Natural killer cell (primary cell): ENCODE measurements around the gene RSRC1. TPM values are rescaled to one million over a fixed set of nuclear protein-coding genes. Genes with fewer than 3 reads are reported as not detected.

Source experiments
- ATAC-seq, 3 donors: fragments of 150-1000 bp in 2 of 3; fragments of 200-7000 bp in 1 of 3; cut with Tn5 transposase; 1 replicate in 1 of 3; 2 replicates in 2 of 3; pipeline ENCODE4 v1.10.0; 2021; ENCODE audit warnings: mild to moderate bottlenecking in 2 of 3, moderate library complexity in 2 of 3
- DNase-seq, 2 donors: peaks; one replicate each; pipeline versions ENCODE4 v3.0.0 to v3.0.0-alpha.2; 2013 to 2021; ENCODE audit warnings: mixed read lengths in 1 of 2
- H3K27ac ChIP-seq: one replicate; pipeline ENCODE4 v1.5.1; 2013; ENCODE audit warnings: mild to moderate bottlenecking, low read length
- H3K27me3 ChIP-seq: one replicate; pipeline ENCODE4 v1.6.1; 2013; ENCODE audit warnings: low read length; ENCODE audit not compliant: control insufficient read depth, insufficient read depth
- H3K36me3 ChIP-seq: one replicate; pipeline ENCODE4 v1.6.1; 2013; ENCODE audit warnings: low read length; ENCODE audit not compliant: control insufficient read depth, insufficient read depth
- H3K4me1 ChIP-seq: one replicate; pipeline ENCODE4 v1.6.1; 2013; ENCODE audit warnings: low read length; ENCODE audit not compliant: control insufficient read depth, insufficient read depth
- H3K4me3 ChIP-seq: one replicate; pipeline ENCODE4 v1.5.1; 2013; ENCODE audit warnings: low read length
- H3K9me3 ChIP-seq: one replicate; pipeline ENCODE4 v1.6.1; 2013; ENCODE audit warnings: low read length; ENCODE audit not compliant: control insufficient read depth, insufficient read depth
- H3K27ac Mint-ChIP-seq, 2 donors: one replicate each; pipeline ENCODE4 v1.8.0; 2022; ENCODE audit warnings: mild to moderate bottlenecking in 2 of 2, mixed read lengths in 2 of 2, moderate library complexity in 1 of 2
- H3K27me3 Mint-ChIP-seq, 2 donors: one replicate each; pipeline ENCODE4 v1.8.0; 2022; ENCODE audit warnings: low read depth in 2 of 2, mixed read lengths in 2 of 2
- H3K36me3 Mint-ChIP-seq: one replicate; pipeline ENCODE4 v1.8.0; 2022; ENCODE audit warnings: mixed read lengths
- H3K4me1 Mint-ChIP-seq, 2 donors: one replicate each; pipeline ENCODE4 v1.8.0; 2022; ENCODE audit warnings: mixed read lengths in 2 of 2
- H3K4me3 Mint-ChIP-seq: one replicate; pipeline ENCODE4 v1.8.0; 2022; ENCODE audit warnings: mild to moderate bottlenecking, moderate library complexity, mixed read lengths
- H3K9me3 Mint-ChIP-seq, 2 donors: one replicate each; pipeline ENCODE4 v1.8.0; 2022; ENCODE audit warnings: mixed read lengths in 2 of 2
- CTCF ChIP-seq: fragments of 200-600 bp; IDR thresholded peaks from one replicate; pipeline ENCODE4 v1.8.0; 2022; ENCODE audit warnings: antibody characterized with exemption
- WGBS: methylation state at CpG from one replicate; pipeline ENCODE4 v1.1.7; 2013; ENCODE audit warnings: missing lambda C conversion rate; ENCODE audit not compliant: insufficient coverage; 5-methylcytosine and 5-hydroxymethylcytosine counted together
- intact Hi-C: fragments of 100-400 bp; cut with micrococcal nuclease; formaldehyde crosslinking; loops from one replicate; pipeline ENCODE4 v1.14.2; 2022
- total RNA-seq, 4 donors: library from RNA; stranded (reverse); fragments of 120-200 nt in 1 of 4; gene quantifications; one replicate each; pipeline versions ENCODE4 v1.2.3 to v1.2.4, GENCODE V29; 2013 to 2022

RSRC1 gene
- total RNA-seq, 3 donors from 2014 or later (not counting 1 experiment from before 2014, with no cell fraction given) = 37.3 to 41.1 (median 37.6) TPM

GRCh38 chr3:158463556-158463955 lies 353.7 kb downstream of the RSRC1 start:
- Mint-ChIP-seq H3K4me3 (no peak overlapping the region), H3K36me3 (no peaks in the 10 kb centered on the region), H3K9me3 (no peaks in the 10 kb centered on the region), H3K4me1 (no peaks in the 10 kb centered on the region), H3K27me3 (no peaks in the 10 kb centered on the region), H3K27ac (no peak overlapping the region)
- H3K9me3 ChIP-seq = no peaks in the 10 kb centered on the region
- H3K27me3 ChIP-seq = no peaks in the 10 kb centered on the region
- H3K36me3 ChIP-seq = no peaks in the 10 kb centered on the region
- H3K27ac ChIP-seq = no peak overlapping the region
- 100% methylated on average over 1 of the region's 3 CpGs for WGBS
- TF ChIP-seq CTCF = no peak
- intact Hi-C loops = no loop called here
- ATAC-seq (no peak), DNase-seq (no peak)
- no peaks in the 10 kb centered on the region for H3K4me1 ChIP-seq
- no peak overlapping the region for H3K4me3 ChIP-seq

GRCh38 chr3:158465074-158465473 lies 355.2 kb downstream of the RSRC1 start:
- WGBS = 82% methylated on average over 3 of the region's 3 CpGs
- H3K9me3 ChIP-seq = no peaks in the 10 kb centered on the region
- no peaks in the 10 kb centered on the region for H3K27me3 ChIP-seq
- DNase-seq = no peak
- intact Hi-C loops = no loop called here
- no peaks in the 10 kb centered on the region for H3K36me3 ChIP-seq
- ATAC-seq = no peak
- H3K27ac ChIP-seq = no peak overlapping the region
- TF ChIP-seq CTCF = no peak
- Mint-ChIP-seq H3K4me3 (no peak overlapping the region), H3K4me1 (no peaks in the 10 kb centered on the region), H3K27ac (no peak overlapping the region), H3K9me3 (no peaks in the 10 kb centered on the region), H3K27me3 (no peaks in the 10 kb centered on the region), H3K36me3 (no peaks in the 10 kb centered on the region)
- no peaks in the 10 kb centered on the region for H3K4me1 ChIP-seq
- H3K4me3 ChIP-seq = no peak overlapping the region

GRCh38 chr3:158470944-158471638 lies 361.2 kb downstream of the RSRC1 start:
- Mint-ChIP-seq H3K9me3 (no peaks in the 10 kb centered on the region), H3K4me3 (no peak overlapping the region), H3K36me3 (no peaks in the 10 kb centered on the region), H3K4me1 (no peaks in the 10 kb centered on the region), H3K27me3 (no peaks in the 10 kb centered on the region), H3K27ac (no peak overlapping the region)
- ATAC-seq (no peak), DNase-seq (no peak)
- no peak overlapping the region for H3K4me3 ChIP-seq
- intact Hi-C loops = no loop called here
- H3K36me3 ChIP-seq = no peaks in the 10 kb centered on the region
- no peaks in the 10 kb centered on the region for H3K4me1 ChIP-seq
- no peak overlapping the region for H3K27ac ChIP-seq
- no peaks in the 10 kb centered on the region for H3K27me3 ChIP-seq
- no peak for TF ChIP-seq CTCF
- WGBS = 100% methylated on average over 1 of the region's 2 CpGs
- no peaks in the 10 kb centered on the region for H3K9me3 ChIP-seq
